GM21737 (cell line): Measurements from ENCODE around the gene ZP3.
"Not testable (repeated sequence)": the region's sequence is repeated elsewhere in the genome, so short reads cannot be mapped to it uniquely, and the experiment has no call there.

ENCODE experiments used
- ATAC-seq: cut with Tn5 transposase; IDR thresholded peaks from one replicate; pipeline ENCODE4 v1.9.1; 2021; ENCODE audit warnings: mild to moderate bottlenecking, moderate library complexity; ENCODE audit not compliant: unreplicated experiment

ZP3 gene

GRCh38 chr7:76439120-76439888 is 14.6 kb downstream of the ZP3 start:
- not testable (repeated sequence) for ATAC-seq

- ATAC-seq: not testable (repeated sequence)
Observed at GRCh38 chr7:76440404-76440803, 15.7 kb downstream of the ZP3 start.

- ATAC-seq: peak; percentile 40
Observed at GRCh38 chr7:76441792-76442191, 17.0 kb downstream of the ZP3 start.

GRCh38 chr7:76442664-76443446 is 18.1 kb downstream of the ZP3 start:
- ATAC-seq: not testable (repeated sequence)

GRCh38 chr7:76443846-76444245 is 19.1 kb downstream of the ZP3 start:
- not testable (repeated sequence) for ATAC-seq

GRCh38 chr7:76445577-76446008 is 20.8 kb downstream of the ZP3 start:
- ATAC-seq: peak; percentile 67

- ATAC-seq: not testable (repeated sequence)
Observed at GRCh38 chr7:76457017-76457416, 32.3 kb downstream of the ZP3 start.

GRCh38 chr7:76458504-76458903 is 33.8 kb downstream of the ZP3 start:
- ATAC-seq: not testable (repeated sequence)

GRCh38 chr7:76460767-76461166 is 36.0 kb downstream of the ZP3 start:
- ATAC-seq: not testable (repeated sequence)

GRCh38 chr7:76461464-76462101 is 36.8 kb downstream of the ZP3 start, which contains the start of gene DTX2:
Gene DTX2 (plus strand): TSS chr7:76461709. CDS start chr7:76480510, 18,801 bp downstream.
- peak; percentile 98 for ATAC-seq

- not testable (repeated sequence) for ATAC-seq
Observed at GRCh38 chr7:76462271-76462882, 37.6 kb downstream of the ZP3 start.

- ATAC-seq: not testable (repeated sequence)
Observed at GRCh38 chr7:76464959-76465358, 40.2 kb downstream of the ZP3 start.

GRCh38 chr7:76465950-76466349 is 41.2 kb downstream of the ZP3 start:
- not testable (repeated sequence) for ATAC-seq

GRCh38 chr7:76467743-76468404 is 43.1 kb downstream of the ZP3 start:
- ATAC-seq: not testable (repeated sequence)

GRCh38 chr7:76471556-76472221 is 46.9 kb downstream of the ZP3 start:
- ATAC-seq: not testable (repeated sequence)

GRCh38 chr7:76473097-76473496 is 48.3 kb downstream of the ZP3 start:
- ATAC-seq: not testable (repeated sequence)

GRCh38 chr7:76476280-76476679 is 51.5 kb downstream of the ZP3 start:
- not testable (repeated sequence) for ATAC-seq

- not testable (repeated sequence) for ATAC-seq
Observed at GRCh38 chr7:76476742-76477474, 52.2 kb downstream of the ZP3 start.

- ATAC-seq: not testable (repeated sequence)
Observed at GRCh38 chr7:76479628-76480027, 54.9 kb downstream of the ZP3 start.
